GM19468 (cell line): Measurements from ENCODE around the gene BRD4.

Experiments used
- ATAC-seq: cut with Tn5 transposase; IDR thresholded peaks from one replicate; pipeline ENCODE4 v1.9.1; 2021; ENCODE audit warnings: mild to moderate bottlenecking, moderate library complexity, moderate number of reproducible peaks; ENCODE audit not compliant: unreplicated experiment; ENCODE audit errors: extremely low read depth

BRD4 gene

GRCh38 chr19:15199661-15200552 lies 132.4 kb downstream of the BRD4 start:
- ATAC-seq = no peak

DNA sequence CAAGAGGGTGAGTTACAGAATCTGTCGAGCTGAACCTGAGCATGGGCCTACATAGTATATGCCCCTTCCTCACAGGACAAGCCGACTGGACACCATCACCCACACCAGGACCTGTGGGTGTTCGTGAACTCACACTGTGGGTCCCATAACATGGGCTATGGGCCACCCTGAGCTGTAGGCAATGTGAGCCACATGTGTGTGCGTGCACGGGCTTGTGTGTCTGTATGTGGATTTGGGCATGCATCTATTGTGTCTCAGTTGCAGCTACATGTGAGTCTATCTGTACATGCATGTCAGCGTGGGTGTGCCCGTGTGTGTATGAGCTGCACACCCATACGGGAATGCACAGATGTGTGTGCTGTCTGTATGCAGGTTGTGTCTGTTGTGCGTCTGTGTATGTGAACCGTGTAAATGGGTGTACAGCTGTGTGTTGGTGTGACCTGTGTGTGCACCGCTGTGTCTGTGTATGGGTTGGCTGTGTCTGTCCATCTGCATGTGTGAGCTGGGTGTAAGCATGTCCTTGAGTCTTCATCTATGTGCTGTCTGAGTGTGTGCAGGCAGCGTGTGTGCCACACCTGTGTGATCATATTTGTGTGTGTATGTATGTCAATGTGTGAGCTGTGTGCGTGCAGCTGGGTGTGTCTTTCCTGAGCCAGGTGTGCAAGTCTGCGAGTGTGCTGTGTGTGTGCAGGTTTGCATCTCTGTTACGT lies 133.2 kb downstream of the BRD4 start:
- no peak for ATAC-seq

DNA sequence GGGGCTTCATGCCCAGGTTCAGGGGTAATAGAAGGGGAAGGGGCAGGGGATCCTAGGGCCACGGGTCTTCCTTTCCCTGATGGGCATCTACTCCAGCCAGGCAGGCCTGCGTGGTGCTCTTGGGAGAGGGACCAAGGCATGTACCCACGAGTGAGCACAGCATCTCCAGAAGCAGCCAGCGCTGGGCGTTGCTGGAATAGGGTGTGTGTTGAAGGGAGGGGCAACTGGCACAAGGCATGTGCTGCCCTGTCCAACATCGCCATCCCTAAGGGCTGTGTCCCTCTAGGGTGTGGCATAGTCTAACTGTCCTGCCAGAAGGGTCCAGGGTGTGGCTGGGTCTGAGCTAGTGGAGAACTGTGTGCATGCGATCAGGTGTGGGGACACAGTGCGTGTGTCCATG lies 134.4 kb downstream of the BRD4 start:
- ATAC-seq = no peak

DNA sequence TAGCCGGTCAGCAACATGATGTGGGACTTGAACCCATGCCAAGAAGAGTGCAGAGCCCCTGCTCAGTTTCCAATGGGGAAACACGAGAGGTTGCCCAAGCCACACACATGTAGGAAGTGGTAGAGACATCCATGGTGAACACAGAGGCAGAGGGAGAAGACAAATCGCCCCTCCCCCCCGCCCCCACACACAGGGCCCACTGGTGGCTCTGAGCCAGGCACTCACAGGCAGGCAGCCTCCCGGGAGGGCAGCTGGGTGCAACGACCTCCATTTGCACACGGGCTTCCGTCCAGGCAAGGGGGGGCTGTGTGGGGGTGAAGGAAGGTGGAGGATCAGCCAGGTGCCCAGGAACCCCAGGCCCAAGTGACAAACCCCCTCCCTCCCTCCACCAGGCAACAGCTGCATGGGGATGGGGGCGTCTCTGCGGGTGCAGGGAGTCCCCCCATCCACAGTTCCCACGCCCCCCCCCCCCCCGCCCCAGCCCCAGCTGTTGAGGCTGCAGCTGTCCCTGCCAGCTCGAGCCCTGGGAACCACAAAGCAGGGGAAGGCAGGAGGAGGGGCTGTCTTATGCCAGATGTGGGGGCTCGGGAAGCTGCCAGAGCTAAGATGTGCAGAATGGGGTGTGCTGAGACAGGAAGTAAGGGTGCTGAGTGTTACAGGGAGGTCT lies 134.9 kb downstream of the BRD4 start:
- no peak for ATAC-seq

DNA sequence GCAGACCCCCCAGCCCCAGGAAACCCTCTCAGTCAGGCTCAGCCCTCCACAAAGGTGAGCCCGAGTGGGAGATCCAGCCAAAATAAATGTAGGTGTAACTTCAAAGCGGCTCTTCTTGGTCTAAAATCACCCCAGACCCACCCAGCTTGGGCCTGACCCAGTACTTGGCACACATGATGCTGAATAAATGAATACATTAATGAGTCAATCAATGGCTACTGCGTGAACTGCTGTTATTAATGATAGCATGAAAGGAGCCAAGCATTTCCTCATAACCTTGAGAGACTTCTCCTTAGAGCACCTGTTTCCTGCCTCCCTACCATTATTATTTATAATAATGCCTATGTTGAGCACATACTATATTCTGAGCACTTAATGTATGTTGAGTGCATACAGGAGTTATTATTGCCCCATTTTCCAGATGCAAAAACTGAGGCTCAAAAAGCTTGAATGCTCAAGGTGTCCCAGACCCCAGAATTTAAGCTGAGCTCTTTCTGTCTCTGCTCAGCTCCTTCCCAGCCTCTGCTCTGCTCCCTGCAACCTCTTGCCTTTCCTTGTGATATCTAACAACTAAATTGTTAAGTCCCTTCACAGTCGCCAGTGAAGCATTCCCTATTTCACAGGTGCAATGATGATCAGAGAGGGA lies 135.9 kb downstream of the BRD4 start:
- no peak for ATAC-seq

GRCh38 chr19:15195371-15196334 lies 136.7 kb downstream of the BRD4 start:
- ATAC-seq = no peak

DNA sequence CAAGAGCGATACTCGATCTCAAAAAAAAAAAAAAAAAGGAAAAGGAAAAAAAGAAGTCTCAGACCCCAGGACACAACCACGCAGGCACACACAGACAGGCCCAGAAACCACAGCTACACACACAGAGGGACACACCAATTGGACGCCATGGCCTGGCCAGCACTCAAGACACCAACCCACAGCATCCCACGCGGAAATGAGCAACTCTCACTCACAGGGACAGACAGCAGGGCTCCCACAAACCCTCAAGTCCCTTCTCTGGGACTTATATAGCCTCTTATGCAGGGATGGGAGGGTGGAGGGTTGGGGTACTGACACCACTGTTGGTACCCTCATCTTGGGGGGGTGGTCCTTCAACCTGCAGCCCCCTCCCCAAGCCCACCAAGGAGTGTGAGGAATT lies 137.4 kb downstream of the BRD4 start:
- no peak for ATAC-seq

- ATAC-seq = no peak
These were observed 140.4 kb downstream of the BRD4 start for GRCh38 chr19:15191982-15192381.

- ATAC-seq = no peak
These were observed 140.8 kb downstream of the BRD4 start for GRCh38 chr19:15191514-15191913.

DNA sequence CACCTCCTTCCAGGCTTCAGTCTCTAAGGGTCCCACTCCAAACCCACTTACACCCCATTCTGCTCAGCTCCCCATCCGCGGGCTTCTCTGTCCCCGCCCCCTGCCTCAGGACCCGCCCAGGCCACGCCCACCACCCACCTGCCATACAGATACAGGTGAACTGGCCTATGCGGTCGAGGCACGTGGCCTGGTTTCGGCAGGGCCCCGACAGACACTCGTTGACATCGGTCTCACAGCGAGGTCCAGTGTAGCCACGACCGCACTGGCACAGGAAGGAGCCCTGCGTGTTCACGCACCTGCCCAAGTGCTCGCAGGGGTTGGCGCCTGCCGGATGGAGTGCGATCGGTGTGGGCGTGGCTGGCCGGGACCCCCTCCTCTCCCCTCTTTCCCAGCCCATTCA lies 143.5 kb downstream of the BRD4 start:
- ATAC-seq = no peak

GRCh38 chr19:15187026-15188007 lies 145.0 kb downstream of the BRD4 start:
- ATAC-seq = no peak
